Sigmoid colon (tissue), 7 donors: ENCODE measurements around the gene HVCN1. TPM values are rescaled to one million over a fixed set of nuclear protein-coding genes. Genes with fewer than 3 reads are reported as not detected.

ENCODE experiments used
- DNase-seq: peaks from one replicate; pipeline ENCODE4 v3.0.0-alpha.2; 2019
- H3K27ac ChIP-seq, 4 donors: fragments of 200-600 bp; sonication (generic); one replicate each; pipeline ENCODE4 v1.5.1; 2016 to 2019; ENCODE audit warnings: mild to moderate bottlenecking in 1 of 4
- H3K27me3 ChIP-seq, 3 donors: fragments of 200-600 bp; sonication (generic); one replicate each; pipeline ENCODE4 v1.5.1; 2019; ENCODE audit warnings: mild to moderate bottlenecking in 1 of 3
- H3K36me3 ChIP-seq, 4 donors: fragments of 200-600 bp; sonication (generic); one replicate each; pipeline ENCODE4 v1.5.1; 2016 to 2019
- H3K4me1 ChIP-seq, 4 donors: fragments of 200-600 bp; sonication (generic); one replicate each; pipeline ENCODE4 v1.5.1; 2017 to 2019
- H3K4me3 ChIP-seq, 4 donors: fragments of 200-600 bp; sonication (generic); one replicate each; pipeline ENCODE4 v1.5.1; 2017 to 2019; ENCODE audit warnings: mild to moderate bottlenecking in 2 of 4, moderate library complexity in 1 of 4
- H3K9me3 ChIP-seq, 4 donors: fragments of 200-600 bp in 3 of 4; sonication (generic) in 3 of 4; one replicate each; pipeline versions ENCODE4 v1.5.1 to v1.6.1; 2013 to 2019
- EP300 ChIP-seq, 4 donors: sonication (generic); formaldehyde crosslinking; IDR thresholded peaks; one replicate each; pipeline ENCODE4 v1.6.1; 2017; ENCODE audit warnings: antibody characterized with exemption in 4 of 4
- POLR2A ChIP-seq, 2 donors: fragments of 450-650 bp; IDR thresholded peaks; one replicate each; pipeline ENCODE4 v1.6.1; 2016; ENCODE audit warnings: antibody characterized with exemption in 2 of 2, mild to moderate bottlenecking in 2 of 2, moderate library complexity in 2 of 2
- POLR2AphosphoS5 ChIP-seq, 4 donors: sonication (generic); formaldehyde crosslinking; IDR thresholded peaks; one replicate each; pipeline ENCODE4 v1.6.1; 2017; ENCODE audit warnings: antibody characterized with exemption in 4 of 4
- WGBS, 2 donors: extraction: QIAGEN DNeasy Blood & Tissue Kit; methylation state at CpG; one replicate each; pipeline ENCODE4 v1.1.7; 2013; 5-methylcytosine and 5-hydroxymethylcytosine counted together
- intact Hi-C: fragments of 100-400 bp; cut with DNase I; formaldehyde crosslinking; loops from one replicate; pipeline ENCODE4 v1.15.1; 2023
- polyA plus RNA-seq, 3 donors: library from polyadenylated mRNA; stranded (reverse); fragments of 200-250 nt; gene quantifications; one replicate each; pipeline ENCODE4 v1.2.3, GENCODE V29; 2013
- total RNA-seq, 4 donors: library from RNA; depleted of rRNA; stranded (reverse); fragments of >200 nt; gene quantifications; one replicate each; pipeline ENCODE4 v1.1.0, GENCODE V29; 2016
- TF ChIP-seq, protein P1 (sequence below), 4 experiments: fragments of 450-650 bp in 3 of 4; fragments of 200-600 bp in 1 of 4; IDR thresholded peaks; one replicate each; pipeline ENCODE4 v1.5.1; 2016 to 2019; ENCODE audit warnings: antibody characterized with exemption in 4 of 4, mild to moderate bottlenecking in 3 of 4, moderate library complexity in 2 of 4
- donor health status: healthy with polysubstance abuse.
- donor health status: Bipolar disorder and iron deficiency.
- donor health status: healthy.

The HVCN1 gene
- total and polyA plus RNA-seq, 7 donors: 1.8 to 26.3 (median 5.7) TPM

DNA sequence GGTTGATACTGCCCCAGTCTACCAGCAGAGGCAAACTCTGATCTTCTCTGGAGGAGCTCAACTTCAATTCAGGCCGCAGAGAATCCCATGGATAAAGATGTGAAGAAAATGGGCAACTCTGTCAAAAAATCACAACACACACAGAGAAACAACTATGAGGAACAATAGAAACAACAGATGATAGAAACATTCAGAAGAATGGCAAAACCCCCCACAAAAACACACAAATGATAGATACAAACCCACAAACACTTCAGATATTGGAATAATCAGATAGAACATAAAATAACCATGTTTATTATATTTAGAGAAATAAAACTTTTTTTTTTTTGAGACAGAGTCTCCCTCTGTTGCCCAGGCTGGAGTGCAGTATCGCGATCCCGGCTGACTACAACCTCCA, 20.0 kb upstream of the HVCN1 start:
- TF ChIP-seq, protein P1, sequence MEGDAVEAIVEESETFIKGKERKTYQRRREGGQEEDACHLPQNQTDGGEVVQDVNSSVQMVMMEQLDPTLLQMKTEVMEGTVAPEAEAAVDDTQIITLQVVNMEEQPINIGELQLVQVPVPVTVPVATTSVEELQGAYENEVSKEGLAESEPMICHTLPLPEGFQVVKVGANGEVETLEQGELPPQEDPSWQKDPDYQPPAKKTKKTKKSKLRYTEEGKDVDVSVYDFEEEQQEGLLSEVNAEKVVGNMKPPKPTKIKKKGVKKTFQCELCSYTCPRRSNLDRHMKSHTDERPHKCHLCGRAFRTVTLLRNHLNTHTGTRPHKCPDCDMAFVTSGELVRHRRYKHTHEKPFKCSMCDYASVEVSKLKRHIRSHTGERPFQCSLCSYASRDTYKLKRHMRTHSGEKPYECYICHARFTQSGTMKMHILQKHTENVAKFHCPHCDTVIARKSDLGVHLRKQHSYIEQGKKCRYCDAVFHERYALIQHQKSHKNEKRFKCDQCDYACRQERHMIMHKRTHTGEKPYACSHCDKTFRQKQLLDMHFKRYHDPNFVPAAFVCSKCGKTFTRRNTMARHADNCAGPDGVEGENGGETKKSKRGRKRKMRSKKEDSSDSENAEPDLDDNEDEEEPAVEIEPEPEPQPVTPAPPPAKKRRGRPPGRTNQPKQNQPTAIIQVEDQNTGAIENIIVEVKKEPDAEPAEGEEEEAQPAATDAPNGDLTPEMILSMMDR (IDR thresholded peaks at IDR 0.05): no peak
- no peak for TF ChIP-seq POLR2AphosphoS5 (IDR thresholded peaks at IDR 0.05)
- TF ChIP-seq EP300 (IDR thresholded peaks at IDR 0.05): no peak
- TF ChIP-seq POLR2A (IDR thresholded peaks at IDR 0.05): no peak
- H3K4me1 ChIP-seq: no peaks in the 10 kb centered on the region
- H3K4me3 ChIP-seq: no peak overlapping the region
- H3K27ac ChIP-seq: no peak overlapping the region
- H3K27me3 ChIP-seq: no peaks in the 10 kb centered on the region
- WGBS, 2 donors: 96 to 99% methylated on average over 4 of the region's 4 CpGs
- DNase-seq: no peak
- intact Hi-C loops: no loop called here
- H3K36me3 ChIP-seq: no peaks in the 10 kb centered on the region
- H3K9me3 ChIP-seq: no peaks in the 10 kb centered on the region

DNA sequence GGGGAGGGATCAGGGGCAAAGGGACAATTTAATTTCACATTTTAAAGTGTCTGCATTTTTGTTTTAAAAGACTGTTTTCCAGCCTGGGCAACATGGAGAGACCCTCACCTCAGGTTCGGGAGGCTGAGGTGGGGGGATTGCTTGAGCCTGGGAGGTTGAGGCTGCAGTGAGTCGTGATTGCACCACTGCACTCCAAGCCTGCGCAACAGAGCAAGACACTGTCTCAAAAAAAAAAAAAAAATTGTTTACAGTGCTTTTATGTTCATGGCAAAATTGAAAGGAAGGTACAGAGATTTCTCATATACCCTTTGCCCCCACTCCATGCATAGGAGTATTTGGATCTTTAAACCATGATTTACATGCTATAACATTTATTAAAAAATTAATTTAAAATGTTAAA, 16.4 kb upstream of the HVCN1 start:
- Histone ChIP-seq H3K27me3 (no peaks in the 10 kb centered on the region), H3K9me3 (no peaks in the 10 kb centered on the region), H3K36me3 (no peaks in the 10 kb centered on the region), H3K4me3 (no peak overlapping the region), H3K27ac (no peak overlapping the region), H3K4me1 (no peaks in the 10 kb centered on the region)
- DNase-seq: no peak
- no peak for TF ChIP-seq EP300 (IDR thresholded peaks at IDR 0.05)
- 12 to 67% methylated on average over 3 of the region's 3 CpGs for WGBS, 2 donors
- intact Hi-C loops: no loop called here

DNA sequence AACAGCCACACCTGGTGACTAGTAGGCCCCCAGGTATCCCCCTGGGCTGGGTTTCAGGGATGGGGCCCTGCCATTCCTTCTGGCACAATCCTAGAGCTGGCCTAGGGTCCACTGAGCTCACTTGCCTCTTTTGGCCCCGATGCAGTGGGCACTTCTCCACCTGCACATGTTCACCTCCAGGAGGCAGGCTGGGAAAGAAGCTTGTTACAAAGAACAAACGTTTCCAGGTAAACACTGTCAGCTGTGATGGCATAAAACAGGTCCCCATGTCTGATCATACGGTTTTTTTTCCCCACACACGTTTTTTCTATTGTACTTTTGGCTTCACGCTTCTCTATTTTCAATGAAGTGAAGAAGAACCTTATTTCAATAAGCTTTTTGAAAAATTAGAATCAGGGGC, 15.8 kb upstream of the HVCN1 start:
- Histone ChIP-seq H3K27ac (no peak overlapping the region), H3K4me3 (no peak overlapping the region), H3K4me1 (no peaks in the 10 kb centered on the region), H3K27me3 (no peaks in the 10 kb centered on the region), H3K36me3 (no peaks in the 10 kb centered on the region), H3K9me3 (no peaks in the 10 kb centered on the region)
- DNase-seq: no peak
- intact Hi-C loops: no loop called here
- TF ChIP-seq, protein P1 (IDR thresholded peaks at IDR 0.05): peak in 1 of 4 experiments; percentile 17
- TF ChIP-seq POLR2AphosphoS5 (IDR thresholded peaks at IDR 0.05): no peak
- no peak for TF ChIP-seq POLR2A (IDR thresholded peaks at IDR 0.05)
- TF ChIP-seq EP300 (IDR thresholded peaks at IDR 0.05): no peak
- WGBS, 2 donors: 9 to 31% methylated on average over 5 of the region's 5 CpGs

DNA sequence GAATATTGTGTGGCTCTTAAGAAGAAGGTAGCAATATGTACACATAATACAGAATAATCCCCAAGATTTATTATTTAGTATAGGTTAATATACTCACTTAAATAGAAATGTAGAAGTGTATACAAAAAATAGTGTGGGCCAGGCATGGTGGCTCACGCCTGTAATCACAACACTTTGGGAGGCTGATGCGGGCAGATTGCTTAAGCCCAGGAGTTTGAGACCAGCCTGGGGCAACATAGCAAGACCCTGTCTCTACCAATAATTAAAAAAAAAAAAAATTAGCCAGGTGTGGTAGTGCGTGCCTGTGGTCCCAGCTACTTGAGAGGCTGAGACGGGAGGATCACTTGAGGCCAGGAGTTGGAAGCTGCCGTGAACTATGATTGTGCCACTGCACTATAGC, 15.3 kb upstream of the HVCN1 start:
- Histone ChIP-seq H3K27ac (no peak overlapping the region), H3K4me1 (peaks cover 0 to under 1% (median 0%) of the 10 kb centered on the region in 4 donors), H3K9me3 (no peaks in the 10 kb centered on the region), H3K36me3 (no peaks in the 10 kb centered on the region), H3K4me3 (no peak overlapping the region), H3K27me3 (no peaks in the 10 kb centered on the region)
- TF ChIP-seq EP300 (IDR thresholded peaks at IDR 0.05): no peak
- TF ChIP-seq POLR2A (IDR thresholded peaks at IDR 0.05): no peak
- TF ChIP-seq POLR2AphosphoS5 (IDR thresholded peaks at IDR 0.05): no peak
- TF ChIP-seq, protein P1 (IDR thresholded peaks at IDR 0.05): no peak
- intact Hi-C loops: no loop called here
- WGBS, 2 donors: 94 to 95% methylated on average over 5 of the region's 5 CpGs
- DNase-seq: no peak

DNA sequence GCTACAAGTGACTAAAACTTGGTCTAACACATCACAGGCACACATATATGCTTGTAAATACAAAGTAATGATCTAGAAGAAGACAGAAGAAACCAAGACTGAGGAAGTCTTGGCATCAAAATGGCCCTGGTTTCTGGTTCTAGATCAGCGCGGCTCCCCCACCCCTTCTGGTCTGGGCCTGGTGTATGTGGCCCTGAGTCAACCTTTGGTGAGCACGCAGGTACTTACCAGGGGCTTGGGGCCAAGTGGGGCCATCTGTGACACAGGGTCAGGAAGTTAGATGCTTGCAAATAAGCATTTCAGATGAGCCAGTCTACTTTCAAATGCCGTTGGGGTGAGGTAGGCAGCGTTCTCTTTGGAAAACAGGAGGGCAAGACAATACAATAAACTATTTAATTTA, 13.2 kb upstream of the HVCN1 start:
- H3K27ac ChIP-seq: no peak overlapping the region
- H3K4me1 ChIP-seq: peaks cover 0 to 15% (median 7%) of the 10 kb centered on the region in 4 donors
- H3K27me3 ChIP-seq: no peaks in the 10 kb centered on the region
- 92 to 94% methylated on average over 5 of the region's 5 CpGs for WGBS, 2 donors
- no peak for DNase-seq
- H3K4me3 ChIP-seq: no peak overlapping the region
- no peaks in the 10 kb centered on the region for H3K36me3 ChIP-seq
- TF ChIP-seq EP300 (IDR thresholded peaks at IDR 0.05) (no peak), POLR2AphosphoS5 (IDR thresholded peaks at IDR 0.05) (no peak), POLR2A (IDR thresholded peaks at IDR 0.05) (no peak)
- TF ChIP-seq, protein P1 (IDR thresholded peaks at IDR 0.05): no peak
- intact Hi-C loops: no loop called here
- H3K9me3 ChIP-seq: no peaks in the 10 kb centered on the region
